Retinal pigment epithelial cell (primary cell): ENCODE data around the gene RPH3AL.

Experiments
- DNase-seq: peaks from one replicate; pipeline ENCODE4 v3.0.0-alpha.2; 2010; ENCODE audit warnings: low read depth
- H3K4me3 ChIP-seq: 2 replicates; pipeline ENCODE4 v1.5.1; 2011; ENCODE audit warnings: mild to moderate bottlenecking, low read length, control low read depth, moderate library complexity
- CTCF ChIP-seq: conservative IDR thresholded peaks from 2 replicates; pipeline ENCODE4 v1.5.1; 2011; ENCODE audit warnings: low read depth, low read length, control low read depth, inconsistent platforms

Gene RPH3AL

GRCh38 chr17:283911-284675 lies 68.5 kb downstream of the RPH3AL start:
- no peak overlapping the region for H3K4me3 ChIP-seq
- no peak for TF ChIP-seq CTCF
- DNase-seq: no peak

DNA sequence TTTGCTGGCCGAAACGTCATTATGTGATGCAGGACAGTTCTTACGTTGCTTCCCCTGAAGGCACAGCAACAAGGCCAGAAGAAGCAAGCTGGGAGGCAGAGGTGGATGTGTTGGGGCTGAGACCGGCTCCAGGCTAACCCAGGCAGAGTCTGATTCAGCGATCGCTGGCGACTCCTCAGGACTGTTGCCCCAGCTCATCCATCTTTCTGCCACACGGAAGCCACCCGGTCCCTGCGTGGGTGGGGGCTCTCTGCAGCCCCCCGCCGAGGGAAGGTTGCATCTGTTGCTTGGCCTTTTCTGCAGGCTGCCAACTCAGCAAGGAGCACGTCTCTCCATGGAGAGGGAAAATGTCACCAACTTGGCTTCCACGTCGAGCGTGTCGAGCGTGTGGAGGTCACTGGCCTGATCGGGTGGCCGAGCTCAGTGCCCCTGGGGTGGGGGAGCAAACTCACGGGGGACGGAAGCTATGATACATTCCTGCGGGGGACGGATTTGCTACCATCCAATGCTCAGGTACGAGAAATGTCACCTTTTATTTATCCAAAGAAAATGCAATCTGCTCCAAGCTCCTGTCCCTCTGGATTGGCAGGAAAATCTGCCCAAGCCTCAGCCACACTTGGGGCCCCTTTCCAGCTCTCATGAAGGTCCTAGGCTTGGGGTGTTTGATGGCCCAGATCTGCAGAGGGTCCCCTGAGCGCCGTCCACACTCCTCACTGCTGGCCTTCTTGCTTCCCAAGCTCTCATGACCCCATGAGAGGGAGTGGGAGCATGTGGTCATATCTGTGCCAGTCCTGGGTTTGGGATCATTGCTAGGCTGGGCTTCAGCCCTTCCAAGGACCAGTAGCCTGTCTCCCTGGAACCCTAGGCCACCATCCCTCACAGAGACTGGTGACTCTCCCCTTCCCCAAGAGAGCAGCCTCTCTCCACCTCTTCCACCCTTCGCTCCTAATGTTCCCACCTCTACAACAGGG lies 69.4 kb downstream of the RPH3AL start:
- no peak for DNase-seq

GRCh38 chr17:282000-282911 lies 70.4 kb downstream of the RPH3AL start:
- H3K4me3 ChIP-seq: no peak overlapping the region
- DNase-seq: no peak
- no peak for TF ChIP-seq CTCF

More for the DNA sequence above, 69.4 kb downstream of the RPH3AL start:
- H3K4me3 ChIP-seq: no peak overlapping the region
- TF ChIP-seq CTCF: no peak

- H3K4me3 ChIP-seq: no peak overlapping the region
- TF ChIP-seq CTCF: no peak
- DNase-seq: no peak
These were observed 71.1 kb downstream of the RPH3AL start for GRCh38 chr17:281365-281999.

- H3K4me3 ChIP-seq: no peak overlapping the region
- no peak for TF ChIP-seq CTCF
- DNase-seq: no peak
These were observed 71.7 kb downstream of the RPH3AL start for GRCh38 chr17:280901-281300.

GRCh38 chr17:280216-280615 lies 72.4 kb downstream of the RPH3AL start:
- no peak overlapping the region for H3K4me3 ChIP-seq
- DNase-seq: no peak
- no peak for TF ChIP-seq CTCF
